ENCODE results near the gene MOB4.
"Not testable (repeated sequence)": the region's sequence is repeated elsewhere in the genome, so short reads cannot be mapped to it uniquely, and the experiment has no call there.

The MOB4 gene

DNA sequence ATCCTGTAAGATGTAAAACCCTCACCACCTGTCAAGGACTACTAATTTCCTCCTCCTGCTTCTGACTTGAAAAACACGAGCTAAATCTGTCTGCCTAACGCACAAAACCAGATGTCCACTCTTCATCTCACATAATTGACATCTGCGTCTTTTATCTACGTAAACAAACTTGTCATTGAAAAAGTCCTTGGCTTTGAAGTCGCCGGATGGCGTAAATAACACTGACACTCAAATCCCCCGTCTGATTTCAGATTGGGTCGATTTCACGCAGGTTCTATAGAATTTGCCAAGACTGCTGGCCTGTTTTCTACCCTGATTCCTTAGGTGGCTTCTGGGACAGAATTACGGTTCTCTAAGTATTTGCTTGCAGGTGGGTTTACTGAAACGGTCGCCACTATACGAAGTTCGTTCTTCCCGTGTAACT lies 539 bp upstream of the MOB4 start:
- DNase-seq: no peak

DNA sequence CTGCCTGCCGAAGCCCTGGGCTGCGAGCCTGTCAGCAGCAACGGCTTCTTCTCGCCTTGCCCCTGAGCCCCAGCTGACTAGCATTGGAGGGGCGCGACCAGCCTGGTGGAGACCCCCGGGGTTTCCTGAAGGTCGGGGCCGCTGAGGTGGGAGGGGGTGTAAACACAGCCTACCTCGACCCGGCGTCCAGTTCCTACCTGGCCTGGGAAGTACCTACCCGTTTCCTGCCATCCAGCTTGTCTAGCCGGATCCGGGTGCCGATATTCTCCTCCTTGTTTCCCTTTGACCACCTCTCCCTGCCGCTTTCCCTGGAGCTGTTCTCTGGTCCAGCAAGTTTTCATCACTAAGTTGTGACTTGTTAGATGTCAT lies 511 bp downstream of the MOB4 start:
- no peak for DNase-seq

DNA sequence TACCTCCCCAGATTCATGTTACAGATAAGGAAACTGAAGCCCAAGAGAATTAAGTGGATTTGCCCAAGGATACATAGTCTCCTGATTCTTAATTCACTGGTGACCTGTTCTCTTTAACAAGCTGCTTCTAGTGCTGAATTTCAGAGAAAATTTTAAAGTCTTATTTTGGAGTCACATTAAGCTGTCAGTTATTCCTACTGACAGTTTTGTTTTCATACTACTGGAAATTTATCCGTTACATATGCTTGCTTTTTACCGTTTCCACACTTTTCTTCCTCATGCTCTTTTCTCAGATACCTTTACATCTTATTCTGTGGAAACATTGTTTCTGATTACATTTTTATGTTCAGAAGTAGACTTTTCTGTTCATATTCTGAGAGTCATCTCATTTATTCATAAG lies 1.3 kb downstream of the MOB4 start:
- DNase-seq: no peak

DNA sequence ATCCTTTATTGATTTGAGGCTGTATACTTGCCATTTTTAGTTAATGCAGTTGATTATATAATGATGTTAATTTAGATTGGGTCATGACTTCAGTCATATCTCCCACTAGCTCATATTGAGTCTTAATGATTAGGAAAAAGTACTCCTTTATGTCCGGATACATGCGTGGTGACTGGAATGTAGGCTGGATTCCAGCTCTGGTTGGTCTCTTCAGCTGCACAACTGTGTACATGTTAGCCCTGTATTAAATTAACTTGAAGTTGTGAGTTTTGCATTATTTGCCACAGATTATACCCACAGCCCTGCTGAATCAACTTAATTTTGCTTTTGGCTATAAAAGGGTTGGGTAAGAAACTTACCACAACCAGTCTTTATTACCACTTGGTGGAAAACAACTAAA lies 22.5 kb downstream of the MOB4 start:
- DNase-seq: no peak

DNA sequence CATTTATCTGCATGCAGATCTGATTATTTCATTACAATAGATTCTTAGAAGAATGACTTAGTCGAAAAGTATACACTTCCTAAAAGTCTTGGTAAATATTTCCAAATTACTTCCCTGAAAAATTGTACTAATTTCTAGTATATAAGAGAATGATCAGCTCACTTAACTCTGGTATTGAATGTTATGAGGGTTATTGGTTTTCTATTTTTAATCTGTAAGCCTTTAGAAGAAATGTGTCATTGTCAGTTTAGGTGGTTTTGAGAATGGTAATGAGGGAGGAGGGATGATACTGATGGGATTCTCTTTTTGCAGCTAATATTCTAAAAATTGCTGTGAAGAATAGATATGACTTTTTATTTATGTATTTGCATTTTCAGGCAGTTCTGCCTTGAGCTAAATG lies 23.9 kb downstream of the MOB4 start:
- no peak for DNase-seq

DNA sequence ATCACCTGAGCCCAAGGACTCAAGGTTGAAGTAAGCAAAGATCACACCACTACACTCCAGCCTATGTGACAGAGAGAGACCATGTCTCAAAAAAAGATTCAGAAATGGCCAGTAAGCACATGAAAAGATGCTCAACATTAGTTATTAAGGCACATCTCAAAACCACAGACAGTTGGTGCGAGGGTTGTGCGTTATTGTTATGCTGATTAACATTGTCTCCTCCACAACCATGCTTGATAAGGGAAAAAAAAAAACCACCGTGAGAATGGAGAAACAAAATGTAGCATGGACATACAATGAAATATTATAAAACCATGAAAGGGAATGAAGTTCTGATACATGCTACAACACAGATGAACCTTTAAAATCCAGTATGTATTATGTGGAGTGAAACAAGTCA lies 27.3 kb downstream of the MOB4 start:
- no peak for DNase-seq

DNA sequence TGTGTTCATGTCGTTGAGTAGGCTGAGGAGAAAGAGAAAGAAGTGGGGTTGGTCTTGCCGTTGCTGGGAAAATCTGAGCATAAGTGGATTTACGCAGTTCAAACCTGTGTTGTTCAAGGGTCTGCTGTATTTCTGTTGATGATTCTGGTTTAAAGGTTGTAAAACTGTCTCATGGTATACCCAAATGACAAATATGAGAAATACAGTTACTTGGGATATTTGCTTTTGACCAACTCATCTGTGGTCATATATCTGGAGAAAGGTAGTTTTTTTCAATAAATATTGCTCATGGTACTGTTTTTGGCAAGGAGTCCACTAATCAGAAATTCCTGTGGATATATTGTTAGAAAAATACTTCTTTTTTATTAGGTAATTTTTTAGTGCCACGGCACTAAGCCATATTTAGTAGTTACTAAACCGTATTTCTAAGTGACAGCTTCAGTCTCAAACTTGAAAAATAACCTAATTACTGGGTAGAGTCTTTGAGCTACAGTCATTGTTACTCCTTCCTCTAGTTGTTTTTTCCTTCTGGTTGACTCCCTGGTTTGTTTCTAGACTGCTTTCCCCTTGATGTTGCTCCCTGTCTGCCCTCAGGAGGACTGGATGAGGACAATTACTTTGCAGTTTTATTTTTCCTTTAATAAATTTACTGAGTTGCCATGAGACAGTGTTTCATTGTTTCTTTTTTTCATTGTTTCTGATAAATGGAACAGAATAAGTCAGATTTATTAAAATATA lies 31.5 kb downstream of the MOB4 start:
- DNase-seq: no peak

DNA sequence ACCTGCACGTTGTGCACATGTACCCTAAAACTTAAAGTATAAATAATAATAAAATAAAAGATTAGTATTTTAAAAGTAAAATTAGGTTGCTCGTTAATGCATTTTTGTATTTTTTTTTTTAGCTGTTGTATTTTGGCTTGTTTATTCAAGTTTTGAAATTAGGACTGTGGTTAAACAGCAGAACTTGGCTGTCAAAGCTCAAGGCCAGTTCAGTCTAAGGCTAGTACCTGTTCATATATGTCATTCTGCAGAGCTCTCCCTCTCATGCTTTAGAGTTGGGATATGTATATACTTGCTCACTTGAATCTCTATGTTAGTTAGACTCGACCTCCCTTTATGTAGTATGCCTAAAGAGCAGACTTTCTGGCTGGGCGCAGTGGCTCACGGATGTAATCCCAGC lies 32.7 kb downstream of the MOB4 start:
- no peak for DNase-seq

DNA sequence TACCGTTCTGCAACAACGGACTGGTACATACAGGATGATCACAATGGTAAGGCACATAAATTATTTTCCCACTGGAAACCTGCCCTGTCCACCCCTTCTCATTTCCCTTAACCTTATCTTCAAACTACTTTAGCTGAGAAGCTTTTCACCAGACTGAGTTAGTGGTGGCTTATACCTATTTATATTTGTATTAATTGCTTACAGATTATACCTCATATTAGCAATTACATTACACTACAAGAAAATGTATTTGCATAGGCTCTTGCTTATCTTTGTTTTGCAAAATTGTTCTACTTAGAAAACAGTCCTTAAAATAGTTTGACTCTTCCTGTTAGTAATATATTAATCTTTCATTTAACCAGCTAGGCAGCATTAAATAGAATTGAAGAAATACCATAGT lies 35.4 kb downstream of the MOB4 start:
- DNase-seq: not testable (repeated sequence)

DNA sequence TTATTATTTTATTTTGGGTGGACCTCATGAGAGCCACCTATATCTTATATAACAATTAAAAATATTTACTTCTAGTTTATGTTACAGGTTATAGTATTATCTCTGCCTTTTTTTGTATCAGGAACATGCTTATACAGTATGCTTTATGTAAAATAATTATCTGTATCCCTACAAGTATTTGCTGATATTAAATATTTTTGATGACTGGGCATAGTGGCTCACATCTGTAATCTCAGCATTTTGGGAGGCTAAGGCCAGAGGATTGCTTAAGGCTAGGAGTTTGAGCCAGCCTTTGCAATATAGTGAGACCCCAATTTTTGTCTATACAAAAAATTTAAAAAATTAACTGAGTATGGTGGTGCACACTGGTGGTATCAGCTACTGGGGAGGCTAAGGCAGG lies 39.6 kb downstream of the MOB4 start:
- DNase-seq: no peak

DNA sequence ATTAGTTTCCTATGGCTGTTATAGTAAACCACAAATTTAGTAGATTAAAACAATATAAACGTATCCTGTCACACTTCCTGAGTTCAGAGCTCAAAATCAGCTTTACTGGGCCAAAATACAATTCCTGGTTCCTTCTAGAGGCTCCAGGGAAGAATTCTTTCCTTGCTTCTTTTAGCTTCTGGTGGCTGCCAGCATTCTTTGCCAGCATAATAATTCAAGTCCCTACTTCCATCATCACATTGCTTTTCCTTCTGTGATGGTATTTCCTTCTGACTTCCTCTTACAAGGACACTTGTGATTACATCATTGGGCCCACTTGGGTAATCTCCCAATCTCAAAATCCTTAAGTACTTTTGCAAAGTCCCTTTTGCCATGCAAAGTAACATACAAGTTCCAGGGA lies 40.6 kb downstream of the MOB4 start:
- DNase-seq: no peak

DNA sequence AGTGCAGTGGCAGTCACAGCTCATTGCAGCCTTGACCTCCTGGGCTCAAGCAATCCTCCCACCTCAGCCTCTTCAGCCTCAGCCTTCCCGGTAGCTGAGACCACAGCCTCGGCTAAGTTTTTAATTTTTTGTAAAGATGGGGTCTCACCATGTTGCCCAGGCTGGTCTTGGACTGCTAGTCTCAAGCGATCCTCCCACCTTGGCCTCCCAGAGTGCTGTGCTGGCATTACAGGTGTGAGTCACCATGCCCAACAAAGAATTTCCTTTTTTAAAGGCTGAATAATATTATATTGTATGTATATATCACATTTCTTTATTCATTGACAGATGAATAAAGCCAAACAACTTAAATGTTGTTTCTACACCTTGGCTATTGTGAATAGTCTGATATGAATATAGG lies 42.5 kb downstream of the MOB4 start:
- no peak for DNase-seq

DNA sequence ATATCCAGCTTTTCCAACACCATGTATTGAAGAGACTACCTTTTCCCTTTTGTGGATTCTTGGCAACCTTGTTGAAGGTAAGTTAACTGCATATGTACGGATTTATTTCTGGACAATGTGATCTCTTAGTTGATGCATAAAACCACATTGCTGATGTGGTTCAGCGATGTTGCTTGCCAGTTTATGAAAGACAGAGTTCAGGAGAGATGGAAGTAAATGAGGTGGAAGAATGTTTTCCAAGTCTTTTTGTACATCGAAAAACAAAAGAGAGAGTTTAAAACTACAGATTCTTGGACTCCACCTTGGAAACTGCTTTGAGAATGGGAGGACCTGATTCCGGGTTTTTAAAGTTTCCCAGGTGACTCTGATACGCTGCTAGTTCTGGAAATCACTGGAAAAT lies 43.8 kb downstream of the MOB4 start:
- DNase-seq: no peak

DNA sequence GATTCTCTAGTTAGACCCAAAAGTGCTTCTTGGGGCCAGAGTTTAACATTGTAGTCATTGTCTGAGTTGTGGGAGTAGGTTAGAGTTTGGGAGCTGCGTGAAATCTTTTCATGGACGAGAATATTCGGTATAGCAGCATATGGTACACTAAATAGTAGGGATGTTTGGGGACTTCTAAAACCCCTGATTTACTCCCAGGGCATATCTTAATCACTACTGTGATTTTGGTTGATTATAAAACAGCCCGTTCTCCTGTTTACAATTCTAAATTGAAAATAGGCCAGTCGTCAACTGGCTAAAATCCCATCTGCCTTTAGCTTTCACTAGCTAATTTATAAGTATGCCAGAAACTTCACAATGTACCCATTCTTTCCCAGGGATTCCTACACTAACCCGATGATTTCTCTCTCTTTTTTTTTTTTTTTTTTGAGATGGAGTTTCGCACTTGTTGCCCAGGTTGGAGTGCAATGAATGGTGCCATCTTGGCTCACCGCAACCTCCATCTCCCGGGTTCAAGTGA lies 44.3 kb downstream of the MOB4 start:
- DNase-seq: no peak

DNA sequence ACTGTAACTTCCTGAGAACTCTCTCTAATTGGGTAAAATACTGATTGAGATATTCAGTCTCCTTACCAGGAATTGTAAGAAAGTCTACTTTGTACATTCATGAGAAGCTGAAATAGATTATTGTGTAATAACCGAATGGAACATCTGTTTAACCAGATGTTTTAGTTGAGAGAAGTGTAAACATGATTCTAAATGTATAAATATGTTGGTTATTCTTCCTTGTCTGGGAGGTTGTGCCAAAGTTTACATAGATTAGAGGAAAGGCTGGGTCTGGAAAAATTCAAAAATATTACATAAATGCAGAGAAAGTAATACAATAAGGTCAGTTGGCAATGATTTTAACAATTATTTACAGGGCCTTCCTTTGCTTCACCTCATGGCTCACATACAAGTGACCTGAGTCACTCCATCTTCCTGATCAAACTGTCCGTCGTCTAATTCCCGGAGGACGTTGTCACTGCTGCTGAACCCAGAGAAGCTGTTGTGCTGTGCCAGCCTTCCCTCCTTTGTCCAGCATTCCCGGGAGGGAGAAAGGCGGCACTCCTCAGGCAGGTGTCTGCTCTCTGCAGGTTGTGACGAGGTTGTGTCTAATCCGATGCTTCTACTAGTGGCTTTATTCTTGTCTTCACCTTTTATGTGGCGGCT lies 55.9 kb downstream of the MOB4 start:
- no peak for DNase-seq

DNA sequence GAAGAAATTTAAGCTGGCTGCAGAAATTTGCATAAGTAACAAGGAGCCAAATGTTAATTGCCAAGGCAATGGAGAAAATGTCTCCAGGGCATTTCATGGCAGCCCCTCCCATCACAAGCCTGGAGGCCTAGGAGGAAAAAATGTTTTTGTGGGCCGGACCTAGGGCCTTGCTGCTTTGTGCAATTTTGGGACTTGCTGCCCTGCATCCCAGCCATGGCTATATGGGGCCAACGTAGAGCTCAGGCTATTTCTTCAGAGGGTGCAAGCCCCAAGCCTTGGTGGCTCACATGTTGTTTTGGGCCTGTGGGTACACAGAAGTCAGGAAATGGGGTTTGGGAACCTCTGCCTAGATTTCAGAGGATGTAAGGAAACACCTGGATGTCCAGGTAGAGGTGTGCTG lies 57.7 kb downstream of the MOB4 start:
- DNase-seq: no peak

DNA sequence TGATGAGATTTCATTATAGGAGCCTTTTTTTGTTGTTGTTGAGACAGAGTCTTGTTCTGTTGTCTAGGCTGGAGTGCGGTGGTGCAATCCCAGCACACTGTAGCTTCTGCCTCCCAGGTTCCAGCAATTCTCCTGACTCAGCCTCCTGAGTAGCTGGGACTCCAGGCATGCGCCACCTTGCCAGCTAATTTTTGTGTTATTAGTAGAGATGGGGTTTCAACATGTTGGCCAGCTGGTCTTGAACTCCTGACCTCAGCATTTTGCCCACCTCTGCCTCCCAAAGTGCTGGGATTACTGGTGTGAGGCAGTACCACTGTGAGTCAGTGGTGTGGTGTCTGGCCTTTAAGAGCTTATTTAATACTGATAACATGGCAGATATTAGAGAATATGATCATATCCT lies 60.1 kb downstream of the MOB4 start:
- no peak for DNase-seq

DNA sequence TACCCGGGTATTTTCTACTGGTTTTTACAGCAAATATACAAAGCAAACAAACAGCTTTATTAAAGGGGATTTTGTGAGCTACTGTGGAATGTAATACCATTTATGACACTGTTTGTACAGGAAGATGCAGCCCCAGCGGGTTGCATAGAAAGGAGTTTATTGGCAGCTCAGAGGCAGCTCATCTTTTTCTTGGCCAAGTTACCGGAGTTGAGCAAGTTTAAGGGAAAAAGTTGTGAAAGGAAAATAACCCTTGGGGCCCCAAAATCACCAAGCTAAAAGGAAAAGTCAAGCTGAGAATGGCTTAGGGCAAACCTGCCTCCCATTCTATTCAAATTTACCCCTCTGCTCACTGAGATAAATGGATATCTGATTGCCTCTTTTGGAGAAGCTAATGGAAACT lies 60.8 kb downstream of the MOB4 start:
- DNase-seq: no peak

DNA sequence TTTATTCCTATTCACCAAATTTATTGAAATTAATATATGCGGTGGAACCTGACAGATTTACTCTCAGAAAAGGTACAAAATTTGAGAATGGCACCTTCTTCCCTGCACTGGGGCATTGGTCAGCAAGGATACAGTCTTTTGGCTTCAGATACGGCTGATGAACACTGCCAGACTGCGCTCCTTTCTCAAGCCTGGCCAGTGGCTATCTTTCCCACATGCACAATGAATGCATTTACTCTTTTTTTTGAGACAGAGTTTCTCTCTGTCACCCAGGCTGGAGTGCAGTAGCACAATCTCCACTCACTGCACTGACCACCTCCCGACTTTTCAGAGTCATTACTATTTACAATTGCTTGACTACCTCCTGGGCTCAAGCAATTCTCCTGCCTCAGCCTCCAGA lies 61.6 kb downstream of the MOB4 start:
- DNase-seq: no peak

DNA sequence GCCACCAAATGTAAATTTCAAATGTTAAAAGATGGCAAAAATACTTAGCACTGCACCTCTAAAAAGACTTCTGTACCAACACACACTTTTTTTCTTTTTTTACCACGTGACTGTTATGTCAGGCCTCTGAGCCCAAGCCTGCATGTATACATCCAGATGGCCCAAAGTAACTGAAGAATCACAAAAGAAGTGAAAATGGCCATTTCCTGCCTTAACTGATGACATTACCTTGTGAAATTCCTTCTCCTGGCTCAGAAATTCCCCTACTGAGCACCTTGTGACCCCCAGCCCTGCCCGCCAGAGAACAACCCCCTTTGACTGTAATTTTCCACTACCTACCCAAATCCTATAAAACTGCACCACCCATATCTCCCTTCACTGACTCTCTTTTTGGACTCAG lies 62.4 kb downstream of the MOB4 start:
- DNase-seq: not testable (repeated sequence)

DNA sequence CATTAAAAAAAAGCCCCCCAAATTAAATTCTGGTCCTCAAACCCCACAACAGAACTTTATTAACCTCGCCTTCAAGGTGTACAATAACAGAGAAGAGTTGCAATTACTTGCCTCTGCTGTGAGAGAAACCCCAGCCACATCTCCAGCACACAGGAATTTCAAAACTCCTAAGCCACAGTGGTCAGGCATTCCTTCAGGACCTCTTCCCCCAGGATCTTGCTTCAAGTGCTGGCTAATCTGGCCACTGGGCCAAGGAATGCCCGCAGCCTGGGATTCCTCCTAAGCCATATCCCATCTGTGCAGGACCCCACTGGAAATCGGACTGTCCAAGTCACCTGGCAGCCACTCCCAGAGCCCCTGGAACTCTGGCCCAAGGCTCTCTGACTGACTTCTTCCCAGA lies 64.3 kb downstream of the MOB4 start:
- DNase-seq: not testable (repeated sequence)

DNA sequence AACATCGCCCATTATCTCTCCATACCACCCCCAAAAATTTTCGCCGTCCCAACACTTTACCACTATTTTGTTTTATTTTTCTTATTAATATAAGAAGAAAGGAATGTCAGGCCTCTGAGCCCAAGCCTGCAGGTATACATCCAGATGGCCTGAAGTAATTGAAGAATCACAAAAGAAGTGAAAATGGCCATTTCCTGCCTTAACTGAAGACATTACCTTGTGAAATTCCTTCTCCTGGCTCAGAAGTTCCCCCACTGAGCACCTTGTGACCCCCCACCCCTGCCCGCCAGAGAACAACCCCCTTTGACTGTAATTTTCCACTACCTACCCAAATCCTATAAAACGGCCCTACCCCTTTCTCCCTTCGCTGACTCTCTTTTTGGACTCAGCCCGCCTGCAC lies 71.4 kb downstream of the MOB4 start:
- not testable (repeated sequence) for DNase-seq

DNA sequence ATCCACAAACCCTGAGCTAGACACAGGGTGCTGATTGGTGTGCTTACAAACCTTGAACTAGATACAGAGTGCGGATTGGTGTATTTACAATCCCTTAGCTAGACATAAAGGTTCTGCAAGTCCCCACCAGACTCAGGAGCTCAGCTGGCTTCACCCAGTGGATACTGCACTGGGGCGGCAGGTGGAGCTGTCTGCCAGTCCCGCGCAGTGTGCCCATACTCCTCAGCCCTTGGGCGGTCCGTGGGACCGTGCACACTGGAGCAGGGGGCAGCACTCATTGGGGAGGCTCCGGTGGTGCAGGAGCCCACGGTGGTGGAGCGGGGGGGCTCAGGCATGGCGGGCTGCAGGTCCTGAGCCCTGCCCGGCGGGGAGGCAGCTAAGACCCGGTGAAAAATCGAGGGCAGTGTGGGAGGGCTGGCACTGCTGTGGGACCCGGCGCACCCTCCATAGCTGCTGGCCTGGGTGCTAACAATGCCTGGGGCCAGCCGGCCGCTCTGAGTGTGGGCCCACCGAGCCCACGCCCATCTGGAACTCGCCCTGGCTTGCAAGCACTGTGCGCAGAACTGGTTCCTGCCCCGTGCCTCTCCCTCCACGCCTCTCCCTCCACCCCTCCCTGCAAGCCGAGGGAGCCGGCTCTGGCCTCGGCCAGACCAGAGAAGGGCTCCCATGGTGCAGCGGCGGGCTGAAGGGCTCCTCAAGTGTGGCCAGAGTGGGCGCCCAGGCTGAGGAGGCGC lies 75.6 kb downstream of the MOB4 start:
- no peak for DNase-seq

DNA sequence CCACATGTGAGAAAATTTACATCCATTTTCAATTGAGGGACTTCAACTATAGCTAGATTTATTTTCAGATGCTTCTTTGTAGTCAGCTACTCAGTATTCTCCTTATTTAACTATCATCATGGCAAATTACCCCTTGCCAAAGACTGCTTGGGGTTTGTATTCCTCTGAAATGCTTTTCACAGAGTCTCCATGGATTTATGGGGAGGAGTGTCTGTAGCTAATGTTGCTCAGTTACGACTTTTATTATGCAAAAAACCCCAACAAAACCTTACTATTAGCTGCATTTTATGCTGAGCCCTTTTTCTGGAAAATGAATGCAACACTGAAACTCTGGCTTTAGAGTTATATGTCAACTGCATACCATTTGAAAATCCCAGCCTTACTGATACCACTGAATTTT lies 80.9 kb downstream of the MOB4 start:
- no peak for DNase-seq
